Medulla oblongata (tissue), 1 donor: ENCODE data around the gene RAD51B.

Experiments used
- DNase-seq: peaks from one replicate; pipeline ENCODE4 v3.0.0-alpha.2; 2015; ENCODE audit errors: extremely low spot score

Gene RAD51B

DNA sequence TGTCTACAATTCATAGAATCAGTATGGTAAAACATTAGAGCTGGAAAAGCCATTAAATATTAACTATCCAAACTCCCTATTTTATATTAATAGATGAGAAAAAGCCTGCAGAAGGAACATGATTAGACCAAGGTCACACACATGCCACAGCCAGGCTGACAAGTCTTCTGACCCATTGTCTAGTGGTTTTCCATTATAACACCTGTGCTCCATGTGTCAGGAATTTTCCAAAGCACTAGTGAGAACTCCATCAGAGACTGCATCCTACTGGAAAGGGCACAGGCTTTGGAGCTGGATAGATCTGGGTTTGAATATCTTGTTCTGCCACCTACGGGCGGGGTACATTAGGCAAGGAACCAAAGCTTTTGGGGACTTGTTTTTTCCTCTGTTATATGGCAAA lies 325.5 kb downstream of the RAD51B start:
- DNase-seq: no peak

DNA sequence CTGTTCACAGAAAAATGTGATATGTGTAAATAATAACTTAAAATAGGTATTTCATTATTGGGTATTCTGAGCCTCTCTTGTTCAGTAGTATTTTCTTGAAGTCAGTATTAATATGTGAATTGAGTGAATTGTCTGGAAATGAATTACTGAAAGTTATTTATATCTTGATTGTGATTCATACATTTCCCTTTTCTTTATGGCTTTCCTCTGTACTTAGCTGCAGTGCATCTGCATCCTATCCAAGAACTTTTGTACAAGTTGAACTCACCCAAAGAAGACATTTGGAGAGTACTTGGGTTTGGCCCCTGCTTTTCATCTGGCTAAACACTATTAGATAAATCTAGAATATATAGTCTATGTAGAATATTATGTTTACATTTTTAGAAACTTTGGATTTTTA lies 326.0 kb downstream of the RAD51B start:
- no peak for DNase-seq

DNA sequence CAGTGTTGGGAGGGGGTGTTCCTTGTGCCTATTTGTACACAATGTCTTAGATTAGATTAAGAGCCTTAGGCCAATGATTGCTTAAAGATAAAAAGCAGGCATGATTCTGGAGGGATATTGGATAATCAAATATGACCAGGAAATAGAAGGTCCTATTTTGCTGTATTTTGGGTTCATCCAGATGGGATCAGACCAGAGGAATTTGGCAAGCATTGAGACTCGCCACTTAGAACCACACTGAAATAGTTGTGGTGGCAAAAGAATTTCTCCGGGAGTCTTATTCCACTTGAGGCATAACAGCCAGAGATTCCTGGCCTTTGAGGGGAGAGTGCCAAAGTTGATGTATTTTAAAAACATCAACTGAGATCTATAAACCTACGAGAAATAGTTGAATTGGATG lies 327.2 kb downstream of the RAD51B start:
- DNase-seq: no peak

DNA sequence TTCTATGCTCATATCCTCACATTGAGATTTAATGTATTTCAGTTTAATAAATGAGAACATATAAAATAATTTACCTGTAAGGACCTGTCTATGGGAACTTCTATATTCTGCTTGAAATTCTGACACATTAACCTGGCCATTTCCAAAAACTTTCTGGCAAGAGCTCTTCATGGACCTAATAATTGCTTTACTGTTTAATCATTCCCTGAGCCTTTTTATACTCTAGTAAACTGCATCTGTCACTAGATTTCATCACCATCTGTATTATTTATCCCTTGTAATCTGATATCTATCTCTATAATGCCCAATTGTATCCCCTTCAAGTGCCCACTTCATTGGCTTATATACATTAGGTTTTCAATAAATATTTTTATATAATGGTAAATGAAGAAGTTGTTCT lies 327.7 kb downstream of the RAD51B start:
- no peak for DNase-seq

DNA sequence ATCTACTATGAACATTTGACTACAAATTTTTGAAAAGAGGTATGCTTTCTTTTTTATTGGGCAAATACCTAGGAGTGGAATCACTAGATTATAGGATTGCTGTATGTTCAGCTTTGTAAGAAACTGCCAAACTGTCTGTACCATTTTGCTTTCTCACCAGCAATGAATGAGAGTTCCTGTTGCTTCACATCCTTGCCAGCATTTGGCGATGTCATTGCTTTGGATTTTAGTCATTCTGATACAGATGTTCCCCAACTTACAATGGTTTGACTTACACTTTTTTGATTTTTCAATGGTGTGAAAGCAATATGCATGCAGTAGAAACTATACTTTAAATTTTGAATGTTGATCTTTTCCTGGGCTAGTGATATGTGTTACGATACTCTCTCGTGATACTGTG lies 328.7 kb downstream of the RAD51B start:
- DNase-seq: no peak

DNA sequence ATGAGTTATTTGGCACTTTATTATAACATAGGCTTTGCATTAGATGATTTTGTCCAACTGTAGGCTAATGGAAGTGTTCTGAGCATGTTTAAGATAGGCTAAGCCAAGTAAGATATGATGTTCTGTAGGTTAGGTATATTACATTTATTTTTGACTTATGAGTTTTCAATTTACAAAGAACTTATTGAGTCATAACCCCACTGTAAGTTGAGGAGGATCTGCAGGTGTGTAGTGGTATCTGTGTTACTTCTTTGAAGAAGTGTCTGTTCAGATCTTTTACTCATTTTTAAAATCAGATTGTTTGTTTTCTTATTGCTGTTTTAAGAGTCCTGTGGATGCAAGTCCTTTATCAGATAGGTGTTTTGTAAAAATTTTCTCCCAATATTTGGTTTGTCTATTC lies 329.2 kb downstream of the RAD51B start:
- no peak for DNase-seq

DNA sequence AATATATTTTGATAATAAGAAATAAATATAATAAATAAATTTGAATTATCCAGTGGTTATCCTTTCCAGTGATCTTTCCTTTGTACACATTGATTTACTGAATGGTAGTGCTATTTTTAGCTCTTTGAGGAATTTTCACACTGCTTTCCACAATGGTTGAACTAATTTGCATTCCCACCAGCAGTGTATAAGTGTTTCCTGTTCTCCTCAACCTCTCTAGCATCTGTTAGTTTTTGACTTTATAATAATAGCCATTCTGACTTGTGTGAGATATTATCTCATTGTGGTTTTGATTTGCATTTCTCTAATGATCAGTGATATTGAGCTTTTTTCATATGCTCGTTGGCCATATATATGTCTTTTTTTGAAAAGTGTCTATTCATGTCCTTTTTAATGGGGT lies 333.7 kb downstream of the RAD51B start:
- DNase-seq: no peak

DNA sequence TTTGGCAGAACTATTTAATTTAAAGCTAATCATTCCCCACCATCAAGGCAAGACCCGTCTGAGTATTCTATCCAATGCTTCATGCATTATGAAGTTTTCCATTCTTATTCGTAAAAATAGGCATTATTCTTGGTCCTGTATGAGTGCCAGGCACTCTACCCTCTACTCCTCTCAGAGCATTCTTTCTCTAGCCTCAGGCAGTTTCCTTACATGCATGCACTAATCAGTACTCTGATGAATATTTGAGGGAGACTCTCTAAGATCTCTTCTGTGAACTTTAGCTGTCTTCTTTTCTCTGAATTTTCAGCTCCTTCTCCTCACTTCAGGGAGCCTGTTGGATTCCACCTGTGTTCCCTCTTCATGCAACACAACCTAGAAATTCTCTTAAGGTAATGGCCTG lies 334.7 kb downstream of the RAD51B start:
- no peak for DNase-seq

DNA sequence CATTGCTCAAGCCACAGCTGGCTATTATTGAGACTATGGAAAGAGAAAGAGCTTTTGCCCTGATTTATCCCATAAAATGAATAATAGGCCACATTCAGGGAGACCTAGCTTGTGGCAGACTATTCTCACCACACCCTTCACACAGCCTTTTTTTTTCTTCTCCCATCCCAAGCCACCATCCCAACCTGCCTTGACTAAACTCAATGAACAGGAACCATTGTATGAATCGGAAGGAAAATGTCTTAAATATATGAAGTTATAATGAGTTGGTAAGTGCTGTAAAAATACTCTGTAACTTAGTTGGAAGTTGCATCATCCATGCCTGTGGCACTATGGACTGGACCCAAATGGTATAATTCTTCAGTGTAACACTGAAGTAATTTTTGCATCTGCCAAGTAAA lies 338.4 kb downstream of the RAD51B start:
- DNase-seq: no peak

DNA sequence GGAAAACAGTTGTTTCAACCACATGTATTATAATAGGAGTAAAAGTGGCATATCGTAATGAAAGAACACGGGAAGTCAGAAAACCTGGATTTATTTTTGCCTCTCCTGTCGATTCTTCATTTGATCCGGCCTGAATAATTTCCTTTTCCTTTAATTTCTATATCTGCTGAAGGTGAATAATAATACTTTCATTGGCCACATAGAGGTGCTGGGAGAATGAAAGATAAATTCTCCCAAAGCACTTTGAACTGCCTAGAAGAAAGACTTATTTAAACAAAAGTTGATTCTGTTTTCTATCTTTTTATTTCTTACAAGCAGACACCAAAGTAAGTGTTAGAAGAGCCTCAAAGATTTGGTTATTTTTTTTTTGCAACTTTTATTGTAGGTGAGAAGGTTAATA lies 339.1 kb downstream of the RAD51B start:
- no peak for DNase-seq

DNA sequence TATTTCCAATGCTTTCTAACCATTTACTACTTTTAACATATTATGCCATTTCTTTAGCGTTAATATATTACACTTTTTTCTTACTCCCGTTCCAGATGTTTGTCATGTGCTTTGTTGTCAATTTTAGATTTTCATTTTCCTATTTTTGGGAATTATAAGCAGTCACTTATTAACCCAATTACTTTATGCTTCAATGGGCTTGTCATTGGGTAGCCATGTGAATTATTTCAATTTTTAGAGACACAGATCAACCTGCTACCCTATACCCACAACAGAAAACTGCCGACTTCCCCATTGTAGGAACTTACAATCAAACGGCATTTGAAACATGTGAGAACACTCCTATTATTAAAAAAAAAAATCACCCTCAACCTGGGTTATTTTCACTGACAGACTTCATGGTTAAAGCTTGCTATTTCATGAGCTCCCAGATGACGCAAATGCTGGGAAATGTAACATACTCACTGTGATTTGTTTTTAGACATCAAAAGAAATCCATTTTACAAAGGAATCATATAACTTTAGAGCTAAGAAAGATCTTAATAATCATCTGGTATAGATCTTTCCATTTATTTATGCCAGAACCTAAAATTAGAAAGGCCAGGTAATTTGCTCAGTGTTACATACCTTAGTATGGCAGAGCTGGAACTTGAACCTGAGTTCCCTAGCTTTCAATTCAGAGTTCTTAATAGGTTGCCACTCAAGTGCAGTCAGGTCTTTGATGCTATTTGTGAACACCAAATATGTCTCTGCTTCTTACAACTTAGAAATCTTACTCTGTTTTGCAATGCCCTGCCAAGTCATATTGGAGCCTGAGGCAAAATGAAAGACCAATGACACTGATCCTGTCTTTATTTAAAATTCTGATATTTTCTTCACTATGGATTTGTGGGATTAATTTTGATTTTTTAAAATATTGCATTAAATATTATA lies 340.4 kb downstream of the RAD51B start:
- DNase-seq: no peak

DNA sequence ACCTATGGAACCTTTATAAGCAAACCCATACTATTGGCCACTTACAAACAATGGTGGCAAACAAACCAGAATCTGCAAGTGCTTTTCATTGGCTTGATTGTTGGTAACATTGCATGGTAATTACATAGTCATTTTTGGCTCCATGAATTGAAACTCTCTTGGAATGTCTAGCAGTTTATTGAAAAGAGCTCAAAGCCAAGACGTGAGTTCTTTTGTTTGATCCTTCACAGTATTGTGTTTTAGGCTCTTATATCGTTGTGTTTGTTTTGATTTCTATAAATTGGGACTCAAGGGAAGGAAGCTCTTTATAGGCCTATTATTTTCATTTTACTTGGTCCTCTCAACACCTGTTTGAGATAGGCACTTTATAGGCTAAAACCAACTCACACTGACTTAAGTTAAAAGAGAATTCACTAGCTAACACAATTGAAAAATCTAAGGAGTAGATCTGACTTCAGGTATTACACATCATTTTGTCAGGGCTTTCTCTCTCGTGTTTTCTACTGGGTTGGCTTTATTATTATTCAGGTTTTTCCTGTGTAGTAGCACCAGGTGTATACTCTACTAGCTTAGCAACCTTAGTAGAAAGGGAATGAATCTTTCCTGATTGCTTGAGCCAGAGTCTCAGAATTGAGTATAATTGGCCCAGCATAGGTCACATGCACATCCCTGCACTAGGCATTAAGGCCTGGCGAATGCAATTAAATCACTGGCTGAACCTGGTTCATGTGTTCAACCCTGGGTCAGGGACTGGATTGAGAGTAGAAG lies 341.4 kb downstream of the RAD51B start:
- DNase-seq: no peak

DNA sequence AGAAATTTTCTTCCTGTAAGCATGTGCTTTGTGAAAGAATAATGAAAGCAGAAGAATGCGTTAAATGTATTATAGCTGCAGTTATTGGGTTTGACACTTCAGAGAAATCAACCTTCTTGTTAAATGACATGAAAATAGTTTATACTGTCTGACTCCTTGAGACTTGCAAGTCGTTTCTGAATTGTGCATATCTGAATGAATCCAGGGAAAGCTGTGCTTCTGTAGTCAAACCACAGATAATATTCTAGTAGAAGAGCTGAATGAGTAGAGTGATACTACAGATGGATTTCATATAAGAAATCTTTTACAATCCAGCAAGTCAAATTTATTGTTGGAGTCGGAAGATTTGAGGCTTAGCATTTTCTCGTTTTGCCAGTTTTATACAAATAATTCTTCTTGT lies 343.3 kb downstream of the RAD51B start:
- no peak for DNase-seq

DNA sequence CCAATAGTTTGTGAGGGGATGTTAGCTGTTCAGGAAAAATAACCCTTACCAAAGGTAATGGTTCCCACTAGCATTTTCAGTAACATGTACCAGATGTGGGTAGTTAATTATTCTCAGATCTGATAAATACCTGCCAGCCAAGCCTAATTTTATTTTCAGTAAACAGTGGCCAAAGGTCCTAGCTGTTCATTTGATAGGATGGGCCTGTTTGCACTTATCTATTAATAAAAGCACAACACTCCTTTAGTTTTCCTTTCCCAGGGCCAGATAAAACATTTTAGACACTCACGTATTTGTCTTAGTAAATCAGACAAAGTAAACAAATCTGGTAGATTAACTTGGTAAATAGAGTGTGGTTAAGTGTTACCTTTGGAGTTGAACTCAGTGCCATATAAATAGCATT lies 345.1 kb downstream of the RAD51B start:
- DNase-seq: no peak

DNA sequence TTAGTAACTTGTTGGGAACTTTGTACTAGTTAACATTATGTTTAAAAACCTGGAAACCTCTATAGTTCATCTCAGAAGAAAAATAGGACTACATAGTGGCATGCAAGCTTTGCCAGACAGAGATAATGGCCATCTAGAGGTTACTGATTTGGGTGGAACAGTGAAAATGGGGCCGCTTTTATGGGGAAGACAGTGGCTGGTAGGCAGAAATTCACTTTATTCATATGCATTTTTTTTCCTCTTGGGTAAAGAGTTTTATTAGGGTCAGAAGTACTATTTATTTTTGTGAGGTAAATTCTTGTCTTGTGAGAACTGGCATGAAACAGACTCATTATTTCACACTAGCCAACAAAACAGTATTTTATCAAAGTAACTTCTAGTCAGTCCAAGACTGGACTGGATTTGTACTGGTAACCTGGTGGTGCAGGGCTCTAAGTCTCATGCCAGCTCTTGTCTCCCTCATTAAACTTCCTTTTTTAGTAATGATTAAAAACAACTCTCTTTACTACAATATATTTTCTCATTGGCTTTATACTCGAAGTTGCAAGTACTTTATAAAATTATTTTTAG lies 345.8 kb downstream of the RAD51B start:
- no peak for DNase-seq

DNA sequence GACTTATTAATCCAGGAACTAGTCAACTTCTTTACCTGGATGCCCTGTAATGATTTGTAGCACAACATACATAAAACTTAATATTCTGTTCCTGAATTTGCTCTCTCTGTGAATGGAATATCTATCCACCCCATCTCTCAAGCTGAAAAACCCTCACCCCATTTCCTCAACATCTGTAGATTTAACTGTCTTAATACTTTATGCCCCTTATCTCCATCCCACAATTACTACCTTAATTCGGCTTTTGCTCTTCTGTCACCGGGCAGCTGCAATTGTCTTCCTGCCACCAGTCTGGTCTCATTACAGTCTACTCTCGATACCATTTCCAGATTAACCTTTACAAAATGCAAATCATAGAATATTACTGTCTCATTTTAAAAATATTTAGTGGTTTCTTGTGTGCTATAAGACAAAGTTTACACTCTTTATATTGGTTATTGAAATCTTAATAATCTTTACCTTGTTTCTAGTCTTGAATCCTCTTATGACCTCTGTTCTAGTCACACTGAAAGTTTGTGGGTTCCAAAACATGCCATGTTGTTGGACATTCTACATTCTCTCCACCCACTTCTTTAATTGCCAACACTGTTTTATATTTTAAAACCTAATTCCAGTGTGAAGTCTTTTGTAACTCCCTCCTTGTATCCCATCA lies 347.3 kb downstream of the RAD51B start:
- DNase-seq: no peak

DNA sequence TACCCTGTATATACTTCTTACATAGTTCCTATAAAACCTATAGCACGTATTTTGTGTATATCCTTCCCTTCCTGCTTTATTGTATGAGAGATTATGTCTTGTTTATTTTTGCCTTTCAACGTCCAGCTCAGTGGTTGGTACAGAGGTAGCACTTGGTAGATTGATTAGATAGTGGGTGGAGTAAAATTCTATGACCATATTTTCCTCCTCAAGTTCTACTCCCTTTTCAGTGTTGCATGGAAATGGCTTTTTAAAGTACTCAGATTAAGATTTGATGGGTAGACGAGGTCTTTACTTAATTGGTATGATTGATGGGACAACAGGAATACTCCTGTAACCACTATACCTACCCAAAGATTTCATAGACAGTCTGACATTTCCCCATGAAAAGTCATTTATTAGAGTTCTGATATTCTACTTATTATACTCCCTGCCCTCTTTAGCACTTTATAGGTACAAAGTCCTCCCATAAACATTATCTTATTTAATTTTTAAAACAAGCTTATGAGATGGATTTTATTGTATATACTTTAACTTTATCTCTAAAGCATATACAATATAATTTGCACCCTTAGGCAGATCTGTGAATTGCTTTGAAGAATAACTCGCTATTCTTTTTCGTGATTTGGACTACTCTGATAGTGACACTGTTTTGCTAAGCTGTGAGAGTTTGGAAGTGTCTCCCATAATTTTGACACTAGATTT lies 348.0 kb downstream of the RAD51B start:
- no peak for DNase-seq

DNA sequence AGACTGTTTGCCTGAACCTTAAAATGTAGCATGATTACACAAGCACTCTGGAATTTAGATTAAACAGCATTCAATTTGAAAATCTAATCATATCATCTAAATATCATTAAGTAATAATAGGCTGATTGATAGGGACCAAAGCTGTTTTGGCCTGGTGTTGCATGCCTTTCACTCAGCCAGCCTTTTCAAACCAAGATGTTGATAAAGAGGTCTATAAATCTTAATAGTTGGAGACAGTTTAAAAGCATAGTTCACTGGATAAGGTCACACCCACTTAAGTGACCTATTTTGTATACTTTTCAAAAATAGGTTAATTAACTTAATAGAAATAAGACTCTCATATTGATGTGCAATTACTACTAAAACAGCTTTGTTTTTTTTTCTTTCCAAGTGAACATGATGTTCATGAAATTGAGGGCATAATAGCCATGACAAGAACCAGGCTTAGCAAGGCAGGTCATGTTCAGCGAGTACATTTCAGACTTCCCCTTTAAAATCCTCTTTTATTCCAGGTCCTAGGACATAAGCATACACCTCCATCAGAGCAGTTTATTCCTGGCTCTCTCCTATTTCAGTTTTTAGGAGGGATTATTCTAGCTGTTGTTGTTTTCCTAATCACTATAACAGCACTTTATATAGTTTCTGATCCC lies 349.0 kb downstream of the RAD51B start:
- DNase-seq: no peak

DNA sequence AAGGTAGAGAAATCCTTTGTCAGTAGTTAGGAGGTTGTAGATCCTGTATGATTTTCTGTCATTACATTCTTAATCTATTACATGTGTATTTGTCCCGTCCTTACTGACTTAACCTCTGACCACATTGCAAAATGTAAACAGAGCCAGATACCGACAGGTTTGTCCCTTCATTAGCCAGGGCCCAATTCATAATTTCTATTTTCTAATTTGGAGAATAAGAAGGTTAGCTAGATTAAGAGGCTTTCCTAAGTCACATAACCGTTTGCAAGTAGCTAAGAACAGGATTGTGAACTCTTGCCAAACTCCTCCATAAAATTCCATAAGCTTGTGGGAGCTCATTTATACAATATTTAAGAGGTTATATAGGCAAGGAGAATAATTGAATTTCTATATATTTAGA lies 352.6 kb downstream of the RAD51B start:
- no peak for DNase-seq

DNA sequence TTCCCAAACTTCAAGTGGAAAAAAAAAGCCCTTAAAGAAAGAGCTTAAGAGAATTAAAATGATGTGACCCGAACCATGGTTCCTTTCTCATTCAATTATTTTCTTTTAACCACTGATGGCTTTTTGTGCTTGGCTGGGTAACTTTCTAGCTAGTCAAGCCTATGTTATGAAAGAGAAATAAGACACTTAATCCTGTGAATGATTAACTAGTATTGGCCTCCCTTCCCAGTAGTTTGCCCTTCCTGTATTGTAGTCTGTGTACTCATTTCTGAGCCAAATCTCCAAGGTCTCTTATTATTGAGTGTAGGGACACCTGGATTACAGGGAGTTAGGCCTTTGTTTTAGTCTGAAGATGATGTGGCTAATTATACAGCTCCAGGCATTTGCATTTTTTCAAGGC lies 353.0 kb downstream of the RAD51B start:
- DNase-seq: no peak
